HCT116 (cell line): Measurements from ENCODE around the gene CCDC85B.

ENCODE experiments used
- TF ChIP-seq, protein P1 (sequence below), 3 experiments: fragments of 200-600 bp in 1 of 3; sonication (generic) in 1 of 3; IDR thresholded peaks in 2 of 3; conservative IDR thresholded peaks in 1 of 3; 2 replicates each; pipeline ENCODE4 v1.5.1; 2012 to 2017; ENCODE audit warnings: low read depth in 2 of 3, low read length in 2 of 3, antibody characterized with exemption in 1 of 3, borderline replicate concordance in 1 of 3, control low read depth in 1 of 3, mild to moderate bottlenecking in 1 of 3, mixed read lengths in 1 of 3, mixed run types in 1 of 3, moderate library complexity in 1 of 3; ENCODE audit not compliant: insufficient read depth in 1 of 3
- TF ChIP-seq, protein P2 (sequence below): IDR thresholded peaks from 2 replicates; pipeline ENCODE4 v1.6.1; 2012
- TF ChIP-seq, protein P3 (sequence below): IDR thresholded peaks from 2 replicates; pipeline ENCODE4 v1.6.1; 2011; ENCODE audit warnings: mild to moderate bottlenecking, low read length, moderate library complexity; ENCODE audit not compliant: insufficient replicate concordance; ENCODE audit errors: extremely low read depth

DNA sequence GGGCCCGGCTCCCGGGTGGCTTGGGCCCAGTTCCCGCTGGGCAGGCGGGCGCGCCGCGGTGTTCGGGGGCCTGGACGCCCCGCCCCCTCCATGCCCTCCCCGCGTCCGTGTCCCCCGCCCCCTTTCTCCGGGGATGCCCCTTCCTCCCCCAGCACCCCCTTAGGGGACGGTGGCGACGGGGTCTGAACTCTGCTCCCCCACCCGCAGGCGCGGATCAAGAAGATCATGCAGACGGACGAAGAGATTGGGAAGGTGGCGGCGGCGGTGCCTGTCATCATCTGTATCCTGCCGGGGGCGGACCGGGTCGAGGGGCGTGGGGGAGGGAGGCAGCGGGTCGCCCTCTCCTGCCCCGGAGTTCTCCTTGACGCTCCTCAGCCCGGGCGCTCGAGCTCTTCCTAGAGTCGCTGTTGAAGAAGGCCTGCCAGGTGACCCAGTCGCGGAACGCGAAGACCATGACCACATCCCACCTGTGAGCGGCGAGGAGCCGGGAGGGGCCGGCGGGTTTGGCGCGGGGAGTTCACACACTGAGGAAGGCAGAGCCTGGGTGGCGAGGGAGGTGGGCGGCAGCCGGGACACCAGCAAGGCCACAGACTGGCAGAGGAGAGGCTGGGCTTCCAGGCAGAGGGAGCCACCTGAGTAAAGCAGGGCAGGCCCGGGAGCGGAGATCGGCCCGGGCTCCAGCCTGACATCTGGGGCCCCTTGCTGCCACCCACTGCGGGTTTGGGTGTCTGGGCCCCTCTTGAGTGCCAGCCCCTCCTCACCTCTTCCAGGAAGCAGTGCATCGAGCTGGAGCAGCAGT is 29.3 kb downstream of the CCDC85B start:
- TF ChIP-seq, protein P1, sequence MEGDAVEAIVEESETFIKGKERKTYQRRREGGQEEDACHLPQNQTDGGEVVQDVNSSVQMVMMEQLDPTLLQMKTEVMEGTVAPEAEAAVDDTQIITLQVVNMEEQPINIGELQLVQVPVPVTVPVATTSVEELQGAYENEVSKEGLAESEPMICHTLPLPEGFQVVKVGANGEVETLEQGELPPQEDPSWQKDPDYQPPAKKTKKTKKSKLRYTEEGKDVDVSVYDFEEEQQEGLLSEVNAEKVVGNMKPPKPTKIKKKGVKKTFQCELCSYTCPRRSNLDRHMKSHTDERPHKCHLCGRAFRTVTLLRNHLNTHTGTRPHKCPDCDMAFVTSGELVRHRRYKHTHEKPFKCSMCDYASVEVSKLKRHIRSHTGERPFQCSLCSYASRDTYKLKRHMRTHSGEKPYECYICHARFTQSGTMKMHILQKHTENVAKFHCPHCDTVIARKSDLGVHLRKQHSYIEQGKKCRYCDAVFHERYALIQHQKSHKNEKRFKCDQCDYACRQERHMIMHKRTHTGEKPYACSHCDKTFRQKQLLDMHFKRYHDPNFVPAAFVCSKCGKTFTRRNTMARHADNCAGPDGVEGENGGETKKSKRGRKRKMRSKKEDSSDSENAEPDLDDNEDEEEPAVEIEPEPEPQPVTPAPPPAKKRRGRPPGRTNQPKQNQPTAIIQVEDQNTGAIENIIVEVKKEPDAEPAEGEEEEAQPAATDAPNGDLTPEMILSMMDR (IDR thresholded peaks at IDR 0.05 in 2 of 3, conservative IDR thresholded peaks at IDR 0.05 in 1 of 3; ENCODE audit: borderline replicate concordance in 1 of 3, insufficient read depth in 1 of 3, low read depth in 2 of 3, low read length in 2 of 3) = no peak
- TF ChIP-seq, protein P2, sequence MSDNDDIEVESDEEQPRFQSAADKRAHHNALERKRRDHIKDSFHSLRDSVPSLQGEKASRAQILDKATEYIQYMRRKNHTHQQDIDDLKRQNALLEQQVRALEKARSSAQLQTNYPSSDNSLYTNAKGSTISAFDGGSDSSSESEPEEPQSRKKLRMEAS = no peak
- TF ChIP-seq, protein P3, sequence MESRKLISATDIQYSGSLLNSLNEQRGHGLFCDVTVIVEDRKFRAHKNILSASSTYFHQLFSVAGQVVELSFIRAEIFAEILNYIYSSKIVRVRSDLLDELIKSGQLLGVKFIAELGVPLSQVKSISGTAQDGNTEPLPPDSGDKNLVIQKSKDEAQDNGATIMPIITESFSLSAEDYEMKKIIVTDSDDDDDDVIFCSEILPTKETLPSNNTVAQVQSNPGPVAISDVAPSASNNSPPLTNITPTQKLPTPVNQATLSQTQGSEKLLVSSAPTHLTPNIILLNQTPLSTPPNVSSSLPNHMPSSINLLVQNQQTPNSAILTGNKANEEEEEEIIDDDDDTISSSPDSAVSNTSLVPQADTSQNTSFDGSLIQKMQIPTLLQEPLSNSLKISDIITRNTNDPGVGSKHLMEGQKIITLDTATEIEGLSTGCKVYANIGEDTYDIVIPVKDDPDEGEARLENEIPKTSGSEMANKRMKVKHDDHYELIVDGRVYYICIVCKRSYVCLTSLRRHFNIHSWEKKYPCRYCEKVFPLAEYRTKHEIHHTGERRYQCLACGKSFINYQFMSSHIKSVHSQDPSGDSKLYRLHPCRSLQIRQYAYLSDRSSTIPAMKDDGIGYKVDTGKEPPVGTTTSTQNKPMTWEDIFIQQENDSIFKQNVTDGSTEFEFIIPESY = no peak
